SW 1271 (cell line): ENCODE measurements around the gene BANF2.
"Not testable (repeated sequence)": the region's sequence is repeated elsewhere in the genome, so short reads cannot be mapped to it uniquely, and the experiment has no call there.

Experiments used
- DNase-seq, 2 experiments: peaks; one replicate each; lab custom pipeline; 2025; lab: John Stamatoyannopoulos, UW

BANF2 gene

DNA sequence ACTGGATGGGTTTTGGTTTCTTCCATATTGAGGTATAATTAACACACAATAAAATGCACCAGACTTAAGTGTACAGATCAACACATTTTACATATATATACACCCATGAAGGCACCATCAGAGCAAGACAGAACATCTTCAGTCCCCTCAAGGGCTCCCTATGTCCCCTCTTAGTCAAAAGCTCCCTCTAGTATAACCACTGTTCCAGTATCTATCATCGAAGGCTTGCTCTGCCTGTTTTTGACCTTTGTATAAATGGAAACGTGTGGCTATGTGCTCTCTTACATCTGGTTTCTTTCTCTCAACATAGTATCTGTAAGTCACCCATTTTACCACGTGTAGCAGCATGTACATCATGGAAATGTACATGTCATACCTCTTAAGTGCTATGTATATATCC lies 66.5 kb downstream of the BANF2 start:
- no peak for DNase-seq

DNA sequence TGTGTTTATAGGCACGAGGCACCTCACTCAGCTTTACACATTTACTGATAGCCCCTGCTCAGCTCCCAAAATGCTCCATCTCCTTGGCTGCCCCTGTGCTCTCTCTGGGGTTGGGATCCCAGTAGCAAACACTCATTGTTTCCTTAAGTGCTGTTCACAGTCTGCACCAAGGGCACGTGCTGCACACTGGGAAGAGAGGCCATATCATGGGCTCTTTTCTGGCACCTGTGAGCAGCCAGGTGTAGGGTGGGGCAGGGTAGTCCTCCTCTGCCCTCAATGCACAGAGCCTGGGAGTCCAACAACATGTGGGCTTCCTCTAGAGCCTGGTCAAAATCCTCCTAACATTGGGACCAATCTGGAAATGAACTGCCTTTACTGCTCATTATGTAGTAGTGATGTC lies 67.9 kb downstream of the BANF2 start:
- DNase-seq: no peak

DNA sequence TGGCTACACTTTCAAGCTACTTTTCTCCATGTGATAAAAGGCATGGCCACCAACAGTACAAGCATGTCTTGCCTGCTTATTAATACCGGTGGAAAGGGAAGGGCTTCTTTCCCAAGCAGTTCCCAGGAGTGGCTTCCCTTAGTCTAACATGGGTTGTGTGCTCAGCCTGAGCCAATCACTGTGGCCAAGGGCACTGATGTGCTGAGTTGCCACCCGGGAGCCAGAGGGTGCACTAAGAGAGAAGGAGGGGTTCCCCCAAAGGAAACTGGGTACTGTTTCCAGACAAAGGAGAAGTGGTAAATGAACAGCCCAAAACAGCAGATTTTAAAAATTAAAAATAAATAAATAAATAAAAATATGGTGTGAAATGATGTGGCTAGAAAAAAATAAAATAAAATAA lies 68.5 kb downstream of the BANF2 start:
- DNase-seq: no peak

DNA sequence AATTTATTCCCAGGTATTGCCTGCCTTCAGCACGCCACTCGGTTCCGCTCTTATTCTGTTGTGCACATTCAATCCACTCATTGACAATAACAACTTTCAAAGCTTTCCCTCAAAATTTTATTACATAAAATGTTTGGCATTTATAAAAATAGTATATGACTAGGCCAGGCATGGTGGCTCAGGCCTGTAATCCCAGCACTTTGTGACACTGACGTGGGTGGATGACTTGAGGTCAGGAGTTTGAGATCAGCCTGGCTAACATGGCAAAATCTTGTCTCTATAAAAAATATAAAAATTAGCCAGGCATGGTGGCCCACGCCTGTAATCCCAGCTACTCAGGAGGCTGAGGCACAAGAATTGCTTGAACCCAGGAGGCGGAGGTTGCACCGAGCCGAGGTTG lies 70.0 kb downstream of the BANF2 start:
- not testable (repeated sequence) for DNase-seq

DNA sequence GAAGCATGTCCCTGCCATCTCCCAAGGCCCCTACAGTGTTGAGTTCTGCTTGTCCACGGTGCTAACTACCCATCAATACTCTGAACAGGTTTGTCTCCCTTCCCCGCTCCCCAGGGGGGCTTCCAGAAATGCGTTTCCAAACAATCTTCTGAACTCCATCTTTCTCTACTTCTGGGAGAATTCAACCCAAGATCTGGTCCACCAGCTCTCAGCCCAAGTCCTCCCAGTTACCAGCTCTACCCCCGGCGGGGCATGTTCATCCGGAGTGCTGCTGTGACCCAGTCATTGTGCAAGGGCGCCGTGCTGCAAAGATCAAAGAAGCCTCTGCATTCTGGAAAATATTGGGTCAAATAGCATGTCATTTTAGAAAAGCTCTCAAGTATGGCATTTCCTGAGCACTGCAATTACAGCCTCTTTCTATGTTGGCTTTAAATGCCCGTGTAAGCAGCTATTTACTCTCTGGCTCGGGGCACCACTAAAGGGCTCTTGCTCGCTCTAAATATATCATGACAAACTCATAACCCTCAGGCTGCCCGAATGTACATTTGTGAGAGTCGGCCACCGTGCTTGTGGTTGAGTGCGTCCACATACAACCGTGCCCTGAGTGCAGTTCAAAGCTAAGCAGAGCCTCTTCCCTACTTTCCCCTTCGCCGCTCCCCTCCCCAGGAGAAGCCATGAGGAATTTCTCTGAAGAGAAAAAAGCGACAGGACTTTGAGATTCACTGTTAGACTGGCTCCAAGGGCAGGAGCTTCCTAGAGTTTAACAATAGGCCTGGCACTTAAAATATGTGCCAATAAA lies 71.6 kb downstream of the BANF2 start:
- DNase-seq: no peak

DNA sequence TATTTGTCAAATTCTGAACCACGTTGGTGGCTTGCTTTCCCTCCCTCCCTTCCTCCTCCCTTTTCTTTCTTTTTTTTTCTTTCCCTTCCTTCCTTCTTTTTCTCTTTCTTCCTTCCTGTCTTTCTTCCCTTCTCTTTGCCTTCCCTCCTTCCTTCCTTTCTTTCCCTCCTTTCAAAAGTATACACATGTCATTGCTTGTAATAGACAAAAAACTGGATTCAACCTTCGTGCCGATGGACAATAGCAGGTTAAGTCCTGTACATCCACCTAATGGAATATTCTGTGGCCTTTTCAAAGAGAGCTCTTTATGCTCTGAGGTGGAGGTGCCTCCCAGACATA lies 72.2 kb downstream of the BANF2 start:
- no peak for DNase-seq

DNA sequence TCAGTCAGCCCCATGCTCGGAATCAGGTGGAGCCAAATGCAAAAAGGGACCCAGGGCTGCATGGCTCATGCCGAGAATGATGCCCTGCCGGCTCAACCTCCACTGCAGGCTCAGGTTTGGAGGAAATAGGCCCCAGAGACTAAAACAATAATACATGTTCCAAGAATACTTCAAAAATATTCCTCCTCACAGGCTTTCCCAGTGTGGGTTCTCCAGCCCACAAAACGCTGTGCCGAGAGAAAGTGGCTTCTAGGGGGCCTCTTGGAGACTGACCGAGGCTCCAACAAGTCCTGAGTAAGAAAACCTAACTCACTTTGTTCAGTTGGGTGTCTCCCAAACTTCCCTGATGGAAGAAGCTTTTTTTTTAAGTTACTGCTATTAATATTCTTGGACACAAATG lies 73.9 kb downstream of the BANF2 start:
- no peak for DNase-seq

DNA sequence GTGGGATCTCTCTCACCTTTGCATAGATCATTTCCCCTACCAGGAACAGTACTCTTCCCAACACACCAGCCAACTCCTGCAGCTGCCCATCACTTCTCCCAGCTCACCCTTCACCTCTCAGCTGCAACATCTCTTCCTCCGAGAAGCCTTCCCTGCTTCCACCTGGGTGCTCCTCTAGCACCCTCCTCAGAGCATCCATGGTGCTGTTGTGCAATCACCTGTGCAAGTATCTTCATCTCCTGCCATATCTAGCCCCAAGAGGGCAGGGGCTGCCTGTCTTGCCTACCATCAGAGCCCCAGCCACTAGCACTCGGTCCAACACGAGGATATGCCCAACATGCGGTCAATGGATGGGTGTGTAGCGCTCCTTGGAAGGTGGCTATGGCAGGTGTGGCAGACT lies 75.8 kb downstream of the BANF2 start:
- no peak for DNase-seq

DNA sequence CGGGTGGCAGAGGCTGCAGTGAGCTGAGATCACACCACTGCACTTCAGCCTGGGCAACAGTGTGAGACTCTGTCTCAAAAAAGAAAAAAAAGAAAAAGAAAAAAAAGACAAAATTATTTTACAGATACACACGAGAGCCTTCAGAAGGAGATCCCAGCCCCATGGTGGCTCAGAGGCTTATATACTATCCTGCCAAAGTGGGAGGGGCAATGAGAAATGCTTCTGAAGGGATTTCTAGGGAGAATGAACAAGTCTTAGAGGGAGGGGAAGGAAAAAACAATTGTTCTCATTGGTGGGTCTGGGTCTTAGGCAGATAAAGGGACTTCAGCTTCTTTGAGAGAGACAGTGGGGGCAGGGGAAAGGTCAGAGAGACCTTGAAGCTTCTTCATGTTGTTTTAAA lies 76.8 kb downstream of the BANF2 start:
- no peak for DNase-seq

DNA sequence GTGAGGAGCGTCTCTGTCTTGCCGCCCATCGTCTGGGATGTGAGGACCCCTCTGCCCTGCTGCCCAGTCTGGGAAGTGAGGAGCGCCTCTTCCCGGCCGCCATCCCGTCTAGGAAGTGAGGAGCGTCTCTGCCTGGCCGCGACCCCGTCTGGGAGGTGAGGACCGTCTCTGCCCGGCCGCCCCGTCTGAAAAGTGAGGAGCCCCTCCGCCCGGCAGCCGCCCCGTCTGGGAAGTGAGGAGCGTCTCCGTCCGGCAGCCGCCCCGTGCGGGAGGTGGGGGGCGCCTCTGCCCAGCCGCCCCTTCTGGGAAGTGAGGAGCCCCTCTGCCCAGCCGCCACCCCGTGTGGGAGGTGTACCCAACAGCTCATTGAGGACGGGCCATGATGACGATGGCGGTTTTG lies 79.2 kb downstream of the BANF2 start:
- DNase-seq: not testable (repeated sequence)

DNA sequence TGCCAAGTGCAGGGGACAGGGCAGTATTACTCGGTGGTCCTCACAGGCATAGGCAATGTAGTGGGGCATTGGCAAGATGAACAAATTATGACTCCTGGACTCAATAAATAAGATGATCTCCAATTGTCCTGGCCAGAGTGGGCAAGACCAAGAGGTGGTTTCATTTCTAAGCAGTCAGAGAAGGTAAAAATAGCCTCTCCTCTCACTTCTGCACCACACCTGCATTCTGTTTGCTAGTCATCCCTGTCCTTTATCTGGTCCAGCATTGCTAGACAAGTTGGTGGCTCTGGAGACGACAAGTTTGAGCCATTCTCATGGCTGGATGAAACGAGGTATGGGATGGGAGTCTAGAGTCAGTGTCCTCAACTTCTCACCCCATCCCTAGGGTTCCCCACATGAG lies 83.0 kb downstream of the BANF2 start:
- no peak for DNase-seq

DNA sequence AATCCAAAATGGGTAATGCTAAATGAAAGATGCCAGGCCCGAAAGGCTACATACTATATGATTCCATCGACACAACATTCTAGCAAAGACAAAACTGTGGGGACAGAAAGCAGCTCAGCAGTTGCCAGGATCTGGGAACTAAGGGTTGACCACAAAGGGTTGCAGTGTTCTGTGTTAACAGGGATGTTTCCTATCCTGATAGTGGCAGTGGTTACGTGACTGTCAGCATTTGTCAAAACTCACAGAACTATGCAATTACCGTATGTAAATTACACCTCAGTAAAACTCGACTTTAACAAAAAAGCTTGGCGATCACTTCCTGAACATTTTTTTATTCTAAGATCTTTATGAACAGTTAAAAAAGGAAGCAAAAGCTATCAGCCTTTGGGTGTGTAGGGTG lies 83.9 kb downstream of the BANF2 start:
- no peak for DNase-seq

DNA sequence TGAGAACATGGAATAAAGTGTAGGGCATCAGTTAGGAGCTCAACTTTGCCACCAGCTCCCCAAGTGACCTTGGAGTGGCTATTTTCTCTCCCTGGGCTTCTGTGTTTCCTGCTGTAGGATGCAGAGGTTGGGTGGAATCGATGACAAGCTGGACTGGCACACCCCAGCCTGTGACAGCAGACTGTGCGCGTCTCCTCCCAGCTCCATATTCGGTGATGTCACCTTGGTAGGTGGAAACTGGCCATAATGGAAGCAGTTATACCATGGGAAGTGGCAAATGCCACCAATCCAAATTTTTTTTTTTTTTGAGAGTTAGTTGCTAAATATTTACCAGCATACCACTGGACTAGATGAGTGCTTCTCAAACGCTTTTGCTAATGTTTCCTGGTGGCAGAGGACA lies 85.2 kb downstream of the BANF2 start:
- DNase-seq: no peak
